Endothelial cell (in vitro differentiated cells): ENCODE measurements around the gene C1orf21. TPM values are rescaled to one million over a fixed set of nuclear protein-coding genes. Genes with fewer than 3 reads are reported as not detected.

Experiments used
- DNase-seq: peaks from one replicate; pipeline ENCODE4 v3.0.0; 2021; ENCODE audit warnings: low spot score
- H3K27ac Mint-ChIP-seq: one replicate; pipeline ENCODE4 v1.8.0; 2021; ENCODE audit warnings: mixed read lengths, inconsistent platforms; ENCODE audit not compliant: unreplicated experiment
- H3K27me3 Mint-ChIP-seq: one replicate; pipeline ENCODE4 v1.8.0; 2021; ENCODE audit warnings: mild to moderate bottlenecking, moderate library complexity, mixed read lengths, inconsistent platforms; ENCODE audit not compliant: unreplicated experiment
- H3K36me3 Mint-ChIP-seq: one replicate; pipeline ENCODE4 v1.8.0; 2021; ENCODE audit warnings: mild to moderate bottlenecking, low read depth, mixed read lengths, inconsistent platforms; ENCODE audit not compliant: unreplicated experiment
- H3K4me1 Mint-ChIP-seq: one replicate; pipeline ENCODE4 v1.8.0; 2021; ENCODE audit warnings: mild to moderate bottlenecking, mixed read lengths, inconsistent platforms; ENCODE audit not compliant: unreplicated experiment
- H3K4me3 Mint-ChIP-seq: one replicate; pipeline ENCODE4 v1.8.0; 2021; ENCODE audit warnings: mild to moderate bottlenecking, mixed read lengths, inconsistent platforms; ENCODE audit not compliant: unreplicated experiment
- H3K9me3 Mint-ChIP-seq: one replicate; pipeline ENCODE4 v1.8.0; 2021; ENCODE audit warnings: mixed read lengths, inconsistent platforms; ENCODE audit not compliant: unreplicated experiment
- CTCF ChIP-seq: fragments of 200-600 bp; sonication (generic); IDR thresholded peaks from one replicate; pipeline ENCODE4 v1.5.0; 2021; ENCODE audit warnings: antibody characterized with exemption; ENCODE audit not compliant: unreplicated experiment
- total RNA-seq: library from RNA; stranded (reverse); fragmentation: NEBNext Ultra II Directional; extraction: Animal tissue kit (Norgen Biotek cat#: 25700); gene quantifications from one replicate; pipeline ENCODE4 v1.2.1, GENCODE V29; 2021; ENCODE audit not compliant: unreplicated experiment

The C1orf21 gene
- total RNA-seq, 1 donor from 2014 or later, result 7.5 TPM

GRCh38 chr1:184473176-184473966 is 86.5 kb downstream of the C1orf21 start:
- Mint-ChIP-seq H3K36me3 (no peaks in the 10 kb centered on the region), H3K4me1 (no peaks in the 10 kb centered on the region), H3K4me3 (no peak overlapping the region), H3K27ac (no peak overlapping the region), H3K9me3 (no peaks in the 10 kb centered on the region), H3K27me3 (no peaks in the 10 kb centered on the region)
- DNase-seq, result no peak
- TF ChIP-seq CTCF, result no peak

- peaks cover 13% of the 10 kb centered on the region for H3K4me1 Mint-ChIP-seq
- no peak for DNase-seq
- H3K27ac Mint-ChIP-seq, result no peak overlapping the region
- no peaks in the 10 kb centered on the region for H3K36me3 Mint-ChIP-seq
- no peak for TF ChIP-seq CTCF
- no peaks in the 10 kb centered on the region for H3K27me3 Mint-ChIP-seq
- no peaks in the 10 kb centered on the region for H3K9me3 Mint-ChIP-seq
- H3K4me3 Mint-ChIP-seq, result no peak overlapping the region
These were observed 89.4 kb downstream of the C1orf21 start for GRCh38 chr1:184476187-184476586.

- DNase-seq, result no peak
- Mint-ChIP-seq H3K36me3 (no peaks in the 10 kb centered on the region), H3K9me3 (no peaks in the 10 kb centered on the region), H3K27ac (no peak overlapping the region), H3K4me3 (no peak overlapping the region), H3K27me3 (peaks cover 1% of the 10 kb centered on the region), H3K4me1 (peaks cover 19% of the 10 kb centered on the region)
- TF ChIP-seq CTCF, result no peak
These were observed 92.8 kb downstream of the C1orf21 start for GRCh38 chr1:184479435-184480167.

GRCh38 chr1:184480736-184481135 is 93.9 kb downstream of the C1orf21 start:
- Mint-ChIP-seq H3K4me3 (no peak overlapping the region), H3K4me1 (peaks cover 19% of the 10 kb centered on the region), H3K27me3 (peaks cover 1% of the 10 kb centered on the region), H3K9me3 (no peaks in the 10 kb centered on the region), H3K27ac (no peak overlapping the region), H3K36me3 (no peaks in the 10 kb centered on the region)
- DNase-seq, result no peak
- no peak for TF ChIP-seq CTCF

- Mint-ChIP-seq H3K27ac (no peak overlapping the region), H3K4me1 (peaks cover 23% of the 10 kb centered on the region), H3K36me3 (no peaks in the 10 kb centered on the region), H3K27me3 (peaks cover 1% of the 10 kb centered on the region), H3K9me3 (no peaks in the 10 kb centered on the region), H3K4me3 (no peak overlapping the region)
- DNase-seq, result no peak
- no peak for TF ChIP-seq CTCF
These were observed 95.3 kb downstream of the C1orf21 start for GRCh38 chr1:184482136-184482535.
